ENCODE results near the gene CLEC3B.
A peak's percentile ranks its signal among the peaks of the same experiment; 100 is the strongest.

Gene CLEC3B

DNA sequence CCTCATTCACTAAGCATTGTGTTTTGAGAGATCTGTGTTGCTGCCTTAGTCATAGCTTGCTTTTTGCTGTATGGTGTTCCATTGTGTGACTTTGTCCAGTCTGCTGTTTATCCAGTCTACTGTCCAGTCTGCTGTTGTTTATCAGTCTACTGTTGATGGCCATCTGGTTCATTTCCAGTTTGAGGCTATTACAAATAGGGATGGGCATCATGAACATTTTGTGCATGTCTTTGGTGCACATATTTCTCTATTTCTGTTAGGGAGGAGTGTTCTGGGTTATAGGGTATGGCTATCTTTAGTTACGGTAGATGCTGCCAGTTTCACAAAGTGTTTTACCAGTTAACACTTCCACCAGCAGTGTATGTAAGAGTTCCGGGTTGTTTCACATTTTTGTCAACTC lies 22.2 kb upstream of the CLEC3B start:
- DNase-seq = no peak

DNA sequence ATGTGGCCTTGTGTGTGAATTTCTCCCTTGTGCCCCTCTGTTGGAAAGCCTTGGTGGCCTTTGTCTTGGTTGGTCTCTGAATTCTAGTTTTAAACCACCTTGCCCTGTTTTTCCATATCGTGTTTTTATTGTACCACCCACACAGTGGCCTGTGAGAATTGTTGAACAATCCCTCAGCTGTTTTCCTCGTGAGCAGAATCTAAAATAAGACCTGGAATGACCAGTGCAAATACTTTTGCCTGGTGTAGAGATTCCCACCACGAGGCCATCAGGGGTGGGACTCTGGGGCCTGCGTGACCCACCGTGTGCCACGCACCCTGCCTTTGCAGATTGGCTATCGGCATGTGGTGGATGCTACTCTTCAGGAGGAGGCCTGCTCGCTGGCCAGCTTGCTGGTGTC lies 19.0 kb upstream of the CLEC3B start:
- DNase-seq = no peak

DNA sequence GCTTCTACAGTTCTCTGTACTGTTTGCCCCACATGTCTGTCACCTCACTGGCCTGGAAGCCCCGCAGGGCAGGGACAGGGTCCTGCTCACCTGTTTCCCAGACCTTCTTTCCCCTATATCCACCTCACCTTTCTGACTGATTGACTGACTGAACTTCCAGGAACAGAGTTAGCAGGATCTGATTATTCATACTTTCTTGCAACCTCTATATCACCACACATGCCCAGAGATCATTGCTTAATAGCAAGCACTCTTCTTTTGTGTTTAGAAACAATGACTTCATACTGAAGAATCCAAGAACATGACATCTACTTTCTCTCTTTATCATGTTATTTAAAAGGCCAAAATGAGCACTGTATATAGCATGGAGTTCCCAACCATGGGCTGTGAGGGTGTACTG lies 18.0 kb upstream of the CLEC3B start:
- DNase-seq = no peak

DNA sequence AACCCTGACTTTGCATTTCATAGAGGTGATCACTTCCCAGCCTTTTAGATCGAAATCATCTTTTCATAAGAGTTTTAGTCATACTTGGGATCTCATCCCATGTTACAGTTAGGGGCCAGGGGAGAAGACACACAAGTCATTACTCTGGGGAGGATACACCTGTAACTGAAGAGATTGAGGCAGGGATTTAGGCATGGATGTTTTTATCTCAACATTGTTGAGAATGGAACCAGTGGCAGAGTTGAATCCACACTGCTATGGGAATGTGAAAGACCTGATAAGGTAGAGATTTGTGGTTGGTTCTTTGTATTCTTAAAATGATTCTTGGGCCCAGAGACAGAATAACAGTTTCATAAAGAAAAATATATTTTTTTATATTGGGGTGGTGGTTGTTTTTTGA lies 16.2 kb upstream of the CLEC3B start:
- DNase-seq = no peak

DNA sequence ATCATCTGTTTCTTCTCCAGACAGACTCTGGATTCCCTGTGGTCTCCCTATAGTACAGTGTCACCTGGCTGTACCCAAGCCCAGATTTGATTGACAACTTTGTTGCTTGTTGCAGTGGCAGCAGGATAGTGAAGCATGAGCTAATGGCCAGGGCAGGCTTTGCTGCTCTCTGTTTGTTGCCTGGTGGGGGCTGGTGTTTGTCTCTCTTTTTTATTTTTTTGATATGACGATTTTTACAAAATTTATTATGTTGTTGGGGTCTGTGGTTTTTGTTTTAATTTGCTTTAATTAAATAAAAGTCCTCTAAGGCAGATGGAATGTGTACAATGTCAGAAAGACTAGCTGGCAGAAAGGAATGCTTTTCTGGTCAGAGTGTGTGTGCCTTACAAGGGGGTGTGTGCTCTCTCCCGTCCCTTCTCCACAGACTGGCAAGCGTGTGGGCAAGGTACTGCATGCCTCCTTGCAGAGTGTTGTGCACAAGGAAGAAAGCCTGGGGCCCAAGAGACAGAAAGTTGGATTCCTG lies 15.2 kb upstream of the CLEC3B start:
- no peak for DNase-seq

DNA sequence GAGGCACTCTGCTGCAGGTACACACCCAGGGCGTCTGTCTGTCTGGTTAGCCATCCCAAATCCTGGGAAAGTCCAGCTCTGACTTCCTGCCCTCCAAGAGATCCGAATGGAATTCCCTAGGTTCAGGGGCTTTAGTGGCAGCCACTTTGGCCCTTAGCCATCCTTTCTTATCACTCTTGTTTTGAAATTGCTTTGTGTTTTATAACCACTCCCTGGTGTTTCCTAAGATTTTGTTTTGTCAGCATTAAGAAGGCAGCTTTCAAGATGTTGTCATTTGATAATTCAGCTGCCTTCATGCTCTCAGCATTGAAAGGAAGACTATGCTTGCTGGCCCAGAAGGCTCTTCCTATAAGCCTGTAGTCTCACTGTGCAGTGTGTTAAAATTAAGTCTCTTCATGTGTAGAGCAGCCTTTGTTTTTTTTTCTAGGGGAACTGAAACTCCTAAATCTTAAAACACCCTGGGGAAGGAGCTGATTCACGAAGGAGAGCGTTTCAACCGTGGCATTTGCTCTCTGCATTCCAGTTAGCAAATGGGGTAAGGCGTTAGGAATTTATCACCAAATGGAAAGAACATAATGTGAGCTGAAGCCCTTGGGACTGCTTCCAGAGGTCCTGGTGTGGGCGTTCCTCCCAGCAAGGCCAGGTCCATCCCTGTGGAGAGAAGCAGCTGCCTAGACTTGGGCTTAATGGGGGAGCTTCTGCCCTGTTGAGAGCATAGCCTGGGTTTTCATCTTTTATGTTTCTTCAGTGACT lies 14.2 kb upstream of the CLEC3B start:
- no peak for DNase-seq

DNA sequence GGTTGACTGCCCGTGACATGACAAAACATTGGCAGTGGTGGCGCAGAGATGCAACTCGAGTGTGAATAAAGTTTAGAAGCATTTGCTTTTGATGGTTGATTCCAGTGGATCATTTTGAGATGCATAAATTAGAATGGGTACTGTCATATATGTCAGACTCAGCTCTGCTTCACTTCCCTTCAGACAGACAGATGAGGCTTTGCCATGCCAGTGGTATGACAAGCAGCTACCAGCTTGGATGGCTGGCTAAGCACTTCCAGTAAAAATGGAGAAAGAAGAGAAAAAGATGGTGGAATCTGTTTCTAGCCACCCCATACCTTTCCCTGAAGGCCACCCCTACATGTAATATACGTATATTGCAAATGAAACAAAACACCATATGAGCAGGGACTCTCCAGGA lies 13.5 kb upstream of the CLEC3B start:
- no peak for DNase-seq

DNA sequence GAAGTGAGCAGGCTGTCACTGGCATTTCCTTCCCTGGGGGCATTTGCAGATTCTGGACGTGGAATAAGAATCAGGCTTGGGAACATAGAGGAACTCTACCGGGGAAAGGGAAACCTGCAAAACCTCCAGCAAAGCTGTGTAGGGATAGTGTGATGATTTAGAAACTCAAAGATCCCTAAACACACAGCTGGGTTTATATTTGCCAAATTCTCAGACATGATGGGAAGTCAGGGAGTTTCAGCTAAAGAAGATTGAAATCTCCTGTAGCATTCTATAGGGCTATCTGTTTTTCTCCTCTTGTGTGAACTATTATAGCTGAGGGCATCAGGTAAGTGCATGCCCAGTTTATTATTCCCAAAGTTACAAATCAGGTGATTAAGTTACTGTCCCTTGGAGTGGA lies 9.2 kb upstream of the CLEC3B start:
- DNase-seq = no peak

DNA sequence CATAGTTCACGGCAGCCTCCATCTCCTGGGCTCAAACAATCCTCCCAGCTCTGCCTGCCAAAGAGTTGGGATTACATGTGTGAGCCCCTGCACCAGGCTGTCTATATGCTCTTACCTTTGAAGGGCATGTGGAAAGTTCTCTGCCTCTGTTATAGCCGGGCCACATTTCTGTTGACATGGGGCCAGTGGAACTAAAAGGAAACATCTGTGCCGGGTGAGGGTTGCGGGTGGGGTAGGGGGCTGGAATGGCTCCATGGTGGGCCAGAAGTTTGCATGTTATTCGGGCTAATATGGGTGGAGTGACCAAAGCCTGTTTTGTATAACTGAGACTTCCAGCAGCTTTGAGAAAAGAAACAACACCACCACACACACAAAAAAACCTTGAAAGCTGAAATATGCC lies 8.3 kb upstream of the CLEC3B start:
- DNase-seq = no peak

DNA sequence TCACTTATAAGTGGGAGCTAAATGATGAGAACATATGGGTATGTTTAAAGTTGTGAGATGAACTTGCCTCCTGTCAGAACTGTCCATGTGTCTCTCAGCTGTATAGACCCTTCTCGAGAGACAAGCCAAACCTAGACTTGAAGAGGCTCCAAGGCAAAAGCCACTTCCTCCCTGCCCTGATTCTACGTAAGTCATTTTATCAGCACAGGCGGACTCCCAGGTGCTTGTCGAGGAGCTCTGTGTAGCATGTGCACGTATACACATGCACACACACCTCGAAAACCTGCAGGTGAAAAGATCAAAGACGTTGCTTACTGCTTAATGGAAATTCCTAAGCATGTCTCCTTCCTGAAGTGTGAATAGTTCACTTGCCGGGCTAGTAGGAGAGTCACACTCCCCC lies 5.6 kb upstream of the CLEC3B start:
- DNase-seq = no peak

DNA sequence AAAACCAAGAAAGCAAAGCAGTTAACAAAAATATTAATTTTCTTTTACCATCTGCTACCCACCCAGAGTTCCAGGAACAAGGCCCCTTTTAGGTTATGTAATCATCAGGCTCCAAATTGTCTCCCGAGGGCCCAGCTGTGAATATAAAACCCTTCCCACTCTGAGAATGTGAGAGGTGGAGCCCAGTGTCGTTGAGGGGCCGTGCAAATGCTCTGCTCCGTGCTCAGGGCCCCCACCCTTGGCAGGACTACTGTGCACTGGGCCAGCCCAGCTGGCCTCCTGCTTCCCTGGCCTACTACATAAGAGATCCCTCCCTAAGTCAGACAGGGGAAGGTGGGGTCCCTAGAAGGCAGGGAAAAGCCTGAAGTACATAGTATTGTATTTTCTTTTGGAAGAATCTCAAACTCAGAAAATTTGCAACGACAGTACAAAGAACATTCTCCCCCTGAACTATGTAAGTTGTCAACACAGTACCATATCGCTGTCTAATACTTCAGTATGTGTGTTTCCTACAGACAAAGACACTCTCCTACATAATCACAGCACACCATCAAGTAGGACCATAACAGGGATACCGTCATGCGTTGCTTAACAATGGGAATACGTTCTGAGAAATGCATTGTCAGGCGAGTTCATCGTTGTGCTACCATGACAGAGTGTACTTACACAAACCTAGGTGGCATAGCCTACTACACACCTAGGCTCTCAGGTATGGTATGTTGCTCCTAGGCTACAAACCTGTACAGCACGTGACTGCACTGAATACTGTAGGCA lies 4.4 kb upstream of the CLEC3B start:
- DNase-seq = no peak

DNA sequence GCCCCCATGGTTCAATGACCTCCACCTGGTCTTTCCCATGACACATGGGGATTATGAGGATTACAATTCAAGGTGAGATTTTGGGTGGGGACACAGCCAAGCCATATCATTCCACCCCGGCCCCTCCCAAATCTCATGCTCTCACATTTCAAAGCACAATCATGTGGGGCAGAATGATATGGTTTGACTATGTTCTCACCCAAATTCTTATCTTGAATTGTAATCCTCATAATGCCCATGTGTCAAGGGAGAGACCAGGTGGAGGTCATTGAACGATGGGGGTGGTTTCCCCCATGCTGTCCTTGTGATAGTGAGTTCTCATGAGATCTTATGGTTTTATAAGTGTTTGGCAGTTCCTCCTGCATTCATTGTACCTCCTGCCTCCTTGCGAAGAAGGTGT lies 2.4 kb upstream of the CLEC3B start:
- no peak for DNase-seq

DNA sequence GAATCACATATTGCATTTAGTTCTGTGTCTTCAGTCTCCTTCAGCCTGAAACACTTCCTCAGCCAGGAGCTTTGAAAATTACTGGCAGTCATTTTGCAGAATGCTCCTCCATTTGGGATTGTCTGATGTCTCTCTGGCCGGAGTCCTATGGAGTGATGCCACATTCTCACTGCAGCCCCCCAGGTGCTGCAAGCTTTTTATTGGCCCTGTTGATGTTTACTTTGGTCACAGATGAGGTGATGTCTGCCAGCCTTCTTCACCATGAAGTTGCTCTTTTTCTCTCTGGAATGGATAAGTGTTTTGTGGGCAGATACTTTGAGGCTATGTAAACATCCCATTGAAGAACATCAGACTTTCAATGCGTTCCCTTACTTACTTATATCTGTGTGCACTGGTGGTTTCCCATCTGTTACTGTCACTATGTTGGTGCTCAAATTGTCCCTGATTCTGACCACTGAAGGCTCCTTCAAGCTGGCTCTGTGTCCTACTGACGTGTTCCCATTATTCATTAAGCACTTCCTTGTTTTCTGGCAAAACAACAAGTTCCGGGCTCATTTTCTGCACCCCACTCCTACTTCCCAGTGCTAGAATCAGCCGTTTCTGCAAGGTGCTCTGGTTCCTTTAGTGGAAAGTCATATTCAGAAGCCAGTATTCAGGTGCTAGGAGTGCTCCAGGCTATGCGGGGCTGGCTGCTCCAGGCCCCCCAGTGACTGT lies 1.4 kb upstream of the CLEC3B start:
- DNase-seq = no peak

DNA sequence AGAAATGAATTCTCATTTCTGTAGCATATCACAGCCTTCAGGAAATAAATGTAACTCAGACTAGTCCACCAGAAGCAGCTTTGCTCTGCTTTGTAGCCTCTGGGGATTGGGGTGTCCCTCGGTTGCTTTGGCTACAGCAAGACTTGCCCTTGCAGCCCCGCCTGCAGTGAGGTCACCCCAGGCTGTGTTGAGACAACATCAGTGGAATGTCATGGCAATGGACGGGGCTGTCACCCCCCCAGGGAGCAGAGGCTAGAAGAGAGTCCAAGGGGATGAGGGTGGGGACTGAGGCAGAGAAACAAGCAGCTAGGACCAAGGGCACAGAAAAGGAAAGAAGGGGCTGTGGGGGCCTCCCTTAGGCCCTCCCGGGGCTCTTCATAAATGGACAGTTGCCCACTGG lies 854 bp downstream of the CLEC3B start:
- DNase-seq = no peak

DNA sequence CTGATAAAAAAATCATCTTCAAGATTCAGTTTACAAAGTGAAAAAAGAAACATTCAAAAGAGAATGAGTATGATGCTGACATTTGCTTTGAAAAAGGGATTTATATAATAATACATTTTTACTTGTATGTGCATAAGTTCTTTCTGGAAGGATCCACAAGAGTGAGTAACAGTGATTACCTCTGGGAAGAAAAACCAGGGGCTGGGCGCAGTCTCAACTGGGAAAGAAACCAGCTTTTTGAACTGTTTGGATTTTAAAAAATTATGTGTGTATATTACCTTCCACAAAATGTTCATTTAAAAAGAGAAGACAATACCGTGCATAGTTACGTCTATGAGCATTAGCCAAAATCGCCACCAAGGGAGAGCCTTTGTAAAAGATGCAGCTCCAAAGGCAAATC lies 1.3 kb downstream of the CLEC3B start:
- DNase-seq = no peak

DNA sequence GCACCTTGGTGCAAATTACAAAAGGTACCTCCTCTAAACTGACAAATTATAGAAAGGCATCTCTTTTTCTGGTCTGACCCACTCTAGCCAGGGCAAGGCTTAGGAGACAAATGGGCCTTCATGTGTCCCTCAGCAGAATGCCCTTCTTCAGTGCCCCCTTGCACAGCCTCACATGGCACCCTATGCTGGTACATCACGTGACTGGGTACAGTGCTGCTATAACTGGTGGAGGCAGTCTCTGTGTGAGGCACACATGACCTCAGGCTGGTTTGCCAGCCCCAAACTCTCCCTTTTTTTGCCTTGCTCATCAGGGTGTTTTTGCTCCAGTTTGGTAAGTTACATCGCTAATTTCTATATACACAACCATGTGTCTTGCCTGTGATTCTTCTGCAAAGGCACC lies 3.1 kb downstream of the CLEC3B start:
- DNase-seq = no peak

DNA sequence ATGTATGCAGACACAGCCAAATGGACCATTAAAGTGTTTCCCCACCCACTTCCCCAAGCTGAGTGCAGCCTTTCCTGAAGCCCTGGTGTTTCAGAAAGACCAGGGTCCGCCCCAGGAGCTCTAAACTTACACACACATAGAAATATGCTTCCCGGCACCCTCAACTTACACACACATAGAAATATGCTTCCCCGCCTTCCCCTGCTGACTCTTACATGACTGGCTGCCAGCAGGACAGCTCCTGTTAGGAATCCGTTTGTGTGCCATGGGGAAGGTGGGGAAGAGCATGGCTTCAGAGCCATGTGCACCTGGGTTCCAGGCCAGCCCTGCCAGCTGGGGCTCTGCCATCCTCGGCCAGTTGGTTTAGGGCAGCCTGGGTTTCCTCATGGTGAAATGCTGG lies 3.6 kb downstream of the CLEC3B start:
- DNase-seq = no peak

DNA sequence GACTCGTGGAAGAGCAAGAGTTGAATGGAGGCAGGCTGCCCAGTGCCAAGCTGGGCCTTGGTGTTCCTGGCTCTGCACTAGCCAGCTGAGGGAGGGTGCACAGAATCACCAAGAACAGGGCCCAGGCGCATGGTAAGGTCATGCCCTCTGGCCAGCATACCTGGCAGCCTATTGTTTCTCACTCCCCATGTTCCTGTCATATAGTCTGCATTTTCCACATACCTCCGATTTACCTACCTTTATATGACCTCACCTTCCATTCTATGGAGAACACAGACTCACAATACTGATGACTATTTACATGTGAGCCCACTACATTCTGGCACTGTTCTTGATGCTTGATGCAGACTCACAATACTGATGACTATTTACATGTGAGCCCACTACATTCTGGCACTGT lies 5.4 kb downstream of the CLEC3B start:
- DNase-seq = no peak

DNA sequence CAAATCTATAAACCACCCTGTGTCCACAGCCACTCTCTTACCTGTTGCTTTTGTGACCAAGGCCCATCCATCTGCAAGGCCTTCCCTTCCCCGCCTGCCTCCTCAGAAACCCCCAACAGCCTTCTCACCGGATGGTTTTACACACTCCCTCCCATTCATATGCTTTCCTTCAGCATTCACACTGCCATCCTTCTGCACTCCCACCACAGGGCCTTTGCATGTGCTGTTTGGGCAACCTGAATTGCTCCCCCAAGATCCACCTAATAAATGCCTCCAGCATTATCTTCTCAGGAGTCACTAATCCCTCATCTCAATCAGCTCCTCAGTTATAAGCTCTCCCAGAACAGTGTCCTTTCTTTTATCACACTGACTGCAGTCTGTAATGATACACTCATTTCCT lies 6.0 kb downstream of the CLEC3B start:
- DNase-seq = no peak

DNA sequence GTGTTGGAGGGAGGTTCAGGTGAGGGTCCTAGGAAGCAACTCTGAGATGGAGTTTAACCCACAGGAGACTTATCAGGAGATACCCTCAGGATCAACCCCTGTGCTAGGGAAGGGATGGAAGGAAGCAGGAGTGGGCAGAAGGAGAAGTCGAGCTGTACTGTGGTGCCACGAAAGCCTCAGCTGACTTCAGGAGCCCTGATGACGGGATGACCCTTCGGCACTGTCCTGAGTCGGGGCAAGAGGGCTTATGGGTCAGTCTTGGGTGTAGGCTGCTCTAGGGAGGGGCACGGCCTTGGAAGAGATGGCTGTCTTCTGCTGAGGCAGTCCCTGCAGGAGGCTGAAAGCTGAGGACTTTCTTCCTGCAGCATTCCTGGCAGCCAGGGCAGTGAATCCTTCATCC lies 7.7 kb downstream of the CLEC3B start:
- DNase-seq = no peak

DNA sequence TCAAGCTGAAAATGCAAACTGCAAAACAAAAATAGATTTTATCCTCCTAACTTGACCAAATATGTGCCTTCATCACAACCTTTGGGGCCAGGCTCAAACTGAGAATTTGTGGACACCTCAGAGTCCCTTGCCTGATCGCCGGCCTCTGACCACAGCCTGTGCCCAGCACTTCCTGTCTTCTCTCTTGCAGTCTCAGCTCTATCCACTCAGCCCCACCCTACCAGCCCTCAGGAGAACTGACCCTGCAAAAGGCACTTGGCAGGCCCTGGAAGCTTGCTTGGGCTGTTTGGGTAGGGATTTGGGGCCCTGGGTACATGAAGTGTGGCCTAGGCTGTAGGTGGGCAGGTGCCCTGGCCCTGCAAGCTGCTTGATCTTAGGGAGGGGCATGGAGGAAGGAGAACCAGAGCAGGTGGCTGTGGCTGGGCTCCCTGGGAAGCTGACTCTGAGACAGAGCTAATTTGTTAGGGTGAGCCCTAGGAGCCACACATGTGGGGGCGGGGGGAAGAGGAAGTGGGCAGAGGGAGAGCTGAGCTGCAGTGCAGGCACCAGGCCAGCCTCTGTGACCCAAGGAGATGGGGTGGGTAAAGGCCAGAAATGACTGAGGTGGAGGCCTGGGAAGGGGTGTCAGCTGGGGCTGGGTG lies 8.6 kb downstream of the CLEC3B start:
- peak; percentile 61 for DNase-seq

DNA sequence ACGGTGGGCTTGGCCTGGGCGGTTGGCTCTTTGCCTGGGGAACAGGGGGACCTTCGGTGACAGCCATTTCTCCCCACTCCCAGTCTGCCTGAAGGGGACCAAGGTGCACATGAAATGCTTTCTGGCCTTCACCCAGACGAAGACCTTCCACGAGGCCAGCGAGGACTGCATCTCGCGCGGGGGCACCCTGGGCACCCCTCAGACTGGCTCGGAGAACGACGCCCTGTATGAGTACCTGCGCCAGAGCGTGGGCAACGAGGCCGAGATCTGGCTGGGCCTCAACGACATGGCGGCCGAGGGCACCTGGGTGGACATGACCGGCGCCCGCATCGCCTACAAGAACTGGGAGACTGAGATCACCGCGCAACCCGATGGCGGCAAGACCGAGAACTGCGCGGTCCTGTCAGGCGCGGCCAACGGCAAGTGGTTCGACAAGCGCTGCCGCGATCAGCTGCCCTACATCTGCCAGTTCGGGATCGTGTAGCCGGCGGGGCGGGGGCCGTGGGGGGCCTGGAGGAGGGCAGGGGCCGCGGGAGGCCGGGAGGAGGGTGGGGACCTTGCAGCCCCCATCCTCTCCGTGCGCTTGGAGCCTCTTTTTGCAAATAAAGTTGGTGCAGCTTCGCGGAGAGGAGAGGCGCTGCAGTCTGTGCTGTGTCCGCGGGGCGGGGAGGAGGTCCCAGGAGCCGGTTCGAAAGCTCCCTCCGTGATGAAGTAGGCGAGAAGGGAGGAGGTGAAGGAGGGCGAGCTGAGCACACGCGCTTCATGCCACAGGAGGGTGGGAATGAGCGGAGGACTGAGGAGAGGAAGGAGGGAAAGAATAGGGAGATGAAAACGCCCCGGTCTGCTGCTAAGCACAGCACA lies 9.6 kb downstream of the CLEC3B start:
- DNase-seq = no peak
